Hematopoietic multipotent progenitor cell treated with erythropoietin and hydrocortisone succinate and interleukin-3 and kit ligand, for 8 days (in vitro differentiated cells): ENCODE measurements around the gene ARPC2.
"Not testable (repeated sequence)": the region's sequence is repeated elsewhere in the genome, so short reads cannot be mapped to it uniquely, and the experiment has no call there.

ENCODE experiments used
- DNase-seq: peaks from one replicate; pipeline ENCODE4 v3.0.0-alpha.2; 2015

The ARPC2 gene

DNA sequence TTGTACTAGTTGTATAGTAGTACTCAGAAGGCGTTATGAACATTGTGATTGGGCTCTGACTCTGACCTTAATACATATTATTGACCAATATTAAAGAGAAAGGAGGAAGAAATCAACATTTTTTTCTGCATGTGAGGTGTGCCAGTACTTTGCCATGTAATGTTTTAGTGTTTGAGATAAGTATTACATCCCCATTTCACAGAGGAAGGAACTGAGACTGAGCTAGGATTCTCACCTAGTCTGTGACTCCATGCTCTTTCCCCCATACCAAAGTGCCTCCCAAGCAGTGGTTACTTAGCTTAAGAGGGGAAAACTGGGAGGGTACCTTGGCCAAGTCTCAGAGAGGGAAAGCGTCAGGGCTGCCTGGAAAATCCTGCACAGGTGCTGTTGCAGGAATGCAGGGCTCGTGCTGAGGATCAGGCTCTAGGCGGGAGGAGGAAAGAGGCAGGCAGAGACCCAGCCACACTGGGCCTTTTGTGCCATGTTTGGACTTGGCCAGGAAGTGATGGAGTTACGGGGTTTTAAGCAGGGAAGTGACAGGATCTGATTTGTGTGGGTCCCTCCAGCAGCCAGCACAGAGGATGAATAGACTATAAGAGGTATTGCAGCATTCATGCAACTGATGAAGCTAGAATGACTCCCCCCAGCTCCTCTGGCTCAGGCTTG lies 55.0 kb downstream of the ARPC2 start:
- peak; percentile 18 for DNase-seq

DNA sequence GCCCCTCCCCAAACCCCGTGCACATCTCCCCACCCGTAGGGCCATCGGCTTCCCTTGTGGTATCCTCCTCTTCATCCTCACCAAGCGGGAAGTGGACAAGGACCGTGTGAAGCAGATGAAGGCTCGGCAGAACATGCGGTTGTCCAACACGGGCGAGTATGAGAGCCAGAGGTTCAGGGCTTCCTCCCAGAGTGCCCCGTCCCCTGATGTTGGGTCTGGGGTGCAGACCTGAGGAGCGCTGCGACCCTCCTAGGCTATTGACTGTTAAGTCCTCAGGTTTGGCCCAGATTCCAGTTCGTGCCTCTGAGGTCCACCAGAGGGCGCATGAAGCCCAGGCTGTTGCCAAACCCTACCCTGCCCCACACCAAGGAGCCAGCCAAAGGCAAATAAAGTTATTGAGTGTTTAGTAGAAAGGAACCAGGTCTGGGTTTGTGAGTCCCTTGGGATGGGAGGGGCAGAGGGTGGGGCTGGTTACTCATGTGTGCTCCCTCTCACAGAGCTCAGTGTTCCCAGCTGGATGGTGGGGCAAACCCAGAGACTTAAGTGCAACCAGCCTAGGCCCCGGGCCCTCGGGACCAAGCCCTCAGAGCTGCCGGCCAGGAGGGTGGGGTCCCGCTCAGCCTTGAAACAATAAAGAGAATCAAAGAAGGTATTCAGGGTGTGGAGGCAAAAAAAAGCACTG lies 55.7 kb downstream of the ARPC2 start:
- peak; percentile 94 for DNase-seq

DNA sequence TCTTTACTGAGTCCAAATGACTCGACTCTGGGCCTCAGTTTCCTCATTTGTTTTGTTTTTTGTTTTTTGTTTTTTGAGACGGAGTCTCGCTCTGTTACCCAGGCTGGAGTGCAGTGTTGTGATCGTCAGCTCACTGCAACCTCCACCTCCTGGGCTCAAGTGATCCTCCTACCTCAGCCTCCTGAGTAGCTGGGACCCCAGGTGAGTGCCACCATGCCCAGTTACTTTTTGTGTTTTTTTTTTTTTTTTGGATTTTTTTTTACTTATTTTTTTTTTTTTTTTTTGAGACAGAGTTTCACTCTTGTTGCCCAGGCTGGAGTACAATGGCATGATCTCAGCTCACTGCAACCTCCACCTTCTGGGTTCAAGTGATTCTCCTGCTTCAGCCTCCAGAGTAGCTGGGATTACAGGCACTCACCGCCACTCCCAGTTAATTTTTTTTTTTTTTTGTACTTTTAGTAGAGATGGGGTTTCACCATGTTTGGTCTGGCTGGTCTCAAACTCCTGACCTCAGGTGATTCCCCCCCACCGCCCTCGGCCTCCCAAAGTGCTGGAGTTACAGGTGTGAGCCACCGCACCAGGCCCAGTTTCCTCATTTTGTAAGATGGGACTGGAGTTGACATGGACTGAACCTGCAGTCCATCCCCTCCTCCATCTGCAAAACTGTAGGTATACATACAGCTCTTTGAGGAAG lies 56.4 kb downstream of the ARPC2 start:
- DNase-seq, result not testable (repeated sequence)

- DNase-seq, result no peak
Measured at GRCh38 chr2:218273908-218274249, 56.9 kb downstream of the ARPC2 start.

- no peak for DNase-seq
Measured at GRCh38 chr2:218274586-218274985, 57.6 kb downstream of the ARPC2 start.

DNA sequence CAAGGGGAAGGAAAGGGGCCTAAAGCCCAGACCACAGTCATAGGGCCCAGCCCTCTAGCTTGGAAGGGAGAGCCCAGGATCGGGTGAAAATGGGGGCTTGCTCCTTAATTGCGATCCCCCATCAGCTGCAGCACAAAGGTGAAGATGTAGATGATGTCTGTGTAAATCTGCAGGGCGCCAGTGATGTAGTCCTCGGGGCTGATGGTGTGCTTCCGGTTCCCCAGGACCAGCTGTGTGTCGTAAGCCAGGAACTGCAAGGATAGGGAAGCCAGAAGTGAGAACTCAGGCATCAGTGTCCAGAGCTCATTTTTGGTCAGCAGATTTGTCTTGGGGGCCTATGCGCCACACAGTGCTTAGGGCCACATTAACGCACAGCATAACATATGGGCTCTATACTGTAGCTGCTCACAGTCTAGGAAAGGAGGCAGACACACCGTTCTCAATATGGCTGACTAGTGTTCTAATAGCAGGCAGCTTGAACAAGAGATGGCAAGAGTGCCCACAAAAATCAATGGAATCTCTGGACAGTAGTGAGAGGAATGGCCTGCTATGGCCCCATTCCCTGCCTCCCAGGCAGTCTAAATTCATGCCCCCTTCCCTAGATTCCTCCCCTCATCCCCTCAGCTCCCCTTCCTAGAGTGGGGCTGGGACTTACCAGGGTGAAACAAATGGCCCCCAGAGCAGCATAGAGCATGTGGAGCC lies 58.5 kb downstream of the ARPC2 start:
- no peak for DNase-seq

GRCh38 chr2:218276986-218277755 lies 60.2 kb downstream of the ARPC2 start:
- no peak for DNase-seq

GRCh38 chr2:218277921-218278320 lies 60.9 kb downstream of the ARPC2 start:
- DNase-seq, result no peak

DNA sequence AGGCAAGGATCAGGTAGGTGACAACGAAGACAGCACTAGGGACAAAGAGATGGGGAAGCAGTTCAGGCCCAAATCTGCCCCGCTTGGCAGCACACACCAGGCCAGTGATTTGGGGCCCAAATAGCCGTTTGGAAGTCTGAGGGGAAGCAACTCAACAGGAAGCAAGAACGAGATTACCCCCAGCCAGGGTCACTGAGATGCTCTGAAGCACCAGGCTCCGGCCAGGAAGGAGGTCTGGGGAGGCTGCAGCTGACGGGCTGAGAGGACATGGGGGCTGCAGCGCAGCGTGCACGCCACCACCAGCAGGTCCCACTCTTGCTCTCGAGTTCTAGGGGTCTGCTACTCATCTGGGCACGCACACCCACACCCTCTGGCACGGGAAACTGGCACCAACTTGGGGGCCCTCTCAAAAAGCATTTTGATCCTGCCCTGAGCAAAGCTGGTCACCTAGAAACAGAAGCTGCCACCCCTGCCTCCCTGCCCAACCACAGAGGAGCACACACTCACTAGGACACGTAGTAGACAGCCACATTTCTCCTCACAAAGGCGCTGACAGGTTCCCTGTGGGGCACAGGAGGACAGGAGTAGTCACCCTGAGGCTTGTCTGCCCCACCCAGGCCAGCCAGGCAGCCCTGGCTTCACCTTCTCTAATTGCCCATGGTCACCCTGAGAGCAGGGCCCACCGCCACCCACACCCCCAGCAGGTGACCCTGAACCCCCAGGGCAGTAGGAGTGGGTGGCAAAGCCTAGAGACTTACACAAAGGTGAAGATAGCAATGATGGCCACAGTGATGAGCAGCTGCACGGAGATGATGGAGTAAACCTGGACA lies 61.8 kb downstream of the ARPC2 start:
- no peak for DNase-seq

DNA sequence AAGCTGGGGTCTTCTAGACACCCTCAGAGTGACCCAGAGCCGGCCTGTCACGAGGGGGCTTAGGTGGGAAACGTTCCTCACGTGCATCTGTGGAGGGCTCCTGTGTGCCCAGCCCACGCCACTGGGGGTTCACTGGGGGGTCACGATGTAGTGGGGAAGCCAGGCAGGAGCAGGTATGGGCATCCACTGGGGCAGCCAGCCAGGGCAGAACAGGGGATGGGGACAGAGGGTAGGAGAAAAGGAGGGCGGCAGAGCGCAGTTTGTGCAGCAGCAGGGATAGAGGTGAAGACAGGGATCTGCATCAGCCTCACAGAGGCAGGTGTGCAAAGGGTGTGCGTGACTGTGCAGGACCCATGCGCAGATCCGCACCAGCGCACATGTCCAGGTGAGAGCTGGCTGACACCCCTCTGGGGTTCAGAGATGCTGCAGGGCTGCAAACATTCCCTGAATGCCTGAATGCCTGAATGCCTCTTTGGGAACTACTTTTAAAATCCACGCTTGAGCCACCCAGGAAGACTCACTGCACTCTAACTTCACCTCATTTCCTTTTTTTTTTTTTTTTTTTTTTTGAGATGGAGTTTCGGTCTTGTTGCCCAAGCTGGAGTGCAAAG lies 63.4 kb downstream of the ARPC2 start:
- DNase-seq, result no peak

GRCh38 chr2:218281449-218281848 lies 64.5 kb downstream of the ARPC2 start:
- DNase-seq, result no peak

DNA sequence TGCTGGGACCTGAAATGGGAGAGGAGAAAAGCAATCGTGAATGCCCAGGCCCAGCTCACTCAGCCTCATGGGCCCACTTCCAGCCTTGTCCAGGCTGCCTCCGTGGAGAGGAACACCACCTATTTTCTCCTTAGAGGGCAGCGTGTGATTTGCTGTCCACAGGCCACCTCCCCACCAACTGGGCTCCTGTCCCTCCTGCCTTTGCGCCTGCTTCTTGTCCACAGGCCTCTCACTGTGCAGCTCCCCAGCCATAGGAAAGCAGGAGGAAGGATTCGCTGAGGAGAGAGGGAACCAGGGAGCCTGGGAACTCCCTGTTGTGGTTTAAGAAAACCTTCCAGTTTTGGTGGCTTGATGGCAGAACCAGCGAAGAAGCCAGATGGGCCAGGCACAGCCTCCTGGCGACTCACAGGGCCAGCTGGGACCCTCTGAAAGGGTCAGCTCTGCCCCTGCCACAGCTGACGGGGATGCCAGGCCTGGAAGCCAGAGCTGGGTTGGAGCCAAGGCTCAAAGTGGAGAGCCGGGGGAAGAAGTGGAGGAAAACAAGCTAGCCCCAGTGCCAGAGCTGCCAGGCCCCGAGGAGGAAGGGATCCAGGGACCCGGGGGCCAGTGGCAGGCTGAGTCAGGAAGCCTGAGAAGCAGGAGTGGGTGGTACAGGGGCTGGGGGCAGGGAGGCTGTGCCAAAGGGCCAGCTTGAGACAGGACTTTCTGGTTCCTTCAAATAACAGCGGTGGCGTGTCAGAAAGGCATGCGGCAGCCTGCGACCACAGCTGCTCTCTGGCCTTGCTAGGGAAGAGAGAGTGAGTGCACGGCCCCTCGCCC lies 65.4 kb downstream of the ARPC2 start:
- DNase-seq, result no peak

DNA sequence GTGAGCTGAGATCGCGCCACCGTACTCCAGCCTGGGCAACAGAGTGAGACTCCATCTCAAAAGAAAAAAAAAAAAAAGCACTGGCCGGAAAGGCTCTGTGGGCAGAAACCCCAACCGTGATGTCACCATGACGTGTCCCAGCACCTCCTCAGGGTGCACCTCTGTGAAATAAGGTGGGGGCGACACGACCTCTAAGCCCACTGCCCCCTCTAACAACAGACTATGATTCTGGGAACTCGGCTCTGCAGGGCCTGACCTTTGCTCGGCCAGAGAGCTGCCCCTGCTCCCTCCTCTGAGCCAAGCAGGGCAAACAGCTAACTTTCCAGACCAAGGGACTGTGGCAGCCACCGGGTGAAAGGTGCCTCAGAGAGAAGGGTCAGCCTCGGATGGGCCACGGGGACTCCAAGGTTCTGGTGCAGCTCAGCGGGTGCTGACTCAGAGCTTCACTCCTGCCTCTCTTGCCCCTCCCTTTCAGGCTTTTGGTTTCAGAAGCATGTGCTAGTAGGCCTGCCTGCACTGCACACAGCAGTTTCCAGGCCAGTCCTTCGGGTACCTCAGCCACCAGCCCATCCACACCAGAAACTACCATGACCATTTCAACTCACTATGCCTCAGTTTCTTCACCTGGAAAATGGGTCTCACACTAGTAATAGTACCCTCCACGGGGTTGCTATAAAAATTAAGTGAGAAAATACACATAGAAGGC lies 67.3 kb downstream of the ARPC2 start:
- DNase-seq, result peak; percentile 70

- no peak for DNase-seq
Measured at GRCh38 chr2:218285604-218286003, 68.6 kb downstream of the ARPC2 start.

DNA sequence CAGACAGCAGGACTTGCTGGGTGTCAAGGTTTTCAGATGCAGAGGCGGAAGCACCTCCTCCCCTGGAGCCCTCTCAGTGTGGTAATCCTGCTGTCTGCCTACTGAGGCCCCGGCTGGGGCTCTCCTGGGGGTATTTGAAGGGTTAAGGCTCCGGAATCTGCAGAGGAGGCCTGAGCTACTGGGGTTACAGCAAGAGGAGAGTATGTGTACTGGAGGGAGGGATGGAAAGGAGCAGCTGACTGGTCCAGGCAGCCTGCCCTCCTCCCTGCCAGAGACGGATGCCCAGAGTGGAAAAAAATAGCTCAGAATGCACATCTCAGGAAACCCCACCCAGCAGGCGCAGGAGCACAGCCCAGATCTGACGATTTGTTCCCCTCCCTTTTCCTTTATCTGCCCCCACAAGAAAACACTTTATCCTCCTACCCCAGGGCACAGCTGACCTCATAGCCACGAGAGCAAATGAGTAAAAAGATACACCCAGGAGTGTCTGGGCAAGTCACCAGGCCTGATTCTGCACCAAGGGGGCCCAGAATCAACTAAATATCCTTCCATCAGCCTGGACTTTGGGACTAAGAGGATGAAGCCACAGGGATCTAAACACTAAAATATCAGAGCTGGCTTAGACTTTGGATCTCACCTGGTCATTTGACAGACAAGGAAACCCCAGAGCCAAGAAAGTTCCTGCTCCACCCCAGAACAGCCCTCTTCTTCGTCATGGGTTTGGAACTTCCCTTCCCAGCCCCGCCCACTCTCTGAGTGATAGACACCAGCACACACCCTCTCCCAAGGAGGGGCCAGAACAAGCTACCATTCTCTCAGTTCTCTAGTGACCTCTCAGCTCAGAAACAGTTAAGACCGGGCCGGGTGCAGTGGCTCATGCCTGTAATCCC lies 69.8 kb downstream of the ARPC2 start:
- peak; percentile 100 for DNase-seq

DNA sequence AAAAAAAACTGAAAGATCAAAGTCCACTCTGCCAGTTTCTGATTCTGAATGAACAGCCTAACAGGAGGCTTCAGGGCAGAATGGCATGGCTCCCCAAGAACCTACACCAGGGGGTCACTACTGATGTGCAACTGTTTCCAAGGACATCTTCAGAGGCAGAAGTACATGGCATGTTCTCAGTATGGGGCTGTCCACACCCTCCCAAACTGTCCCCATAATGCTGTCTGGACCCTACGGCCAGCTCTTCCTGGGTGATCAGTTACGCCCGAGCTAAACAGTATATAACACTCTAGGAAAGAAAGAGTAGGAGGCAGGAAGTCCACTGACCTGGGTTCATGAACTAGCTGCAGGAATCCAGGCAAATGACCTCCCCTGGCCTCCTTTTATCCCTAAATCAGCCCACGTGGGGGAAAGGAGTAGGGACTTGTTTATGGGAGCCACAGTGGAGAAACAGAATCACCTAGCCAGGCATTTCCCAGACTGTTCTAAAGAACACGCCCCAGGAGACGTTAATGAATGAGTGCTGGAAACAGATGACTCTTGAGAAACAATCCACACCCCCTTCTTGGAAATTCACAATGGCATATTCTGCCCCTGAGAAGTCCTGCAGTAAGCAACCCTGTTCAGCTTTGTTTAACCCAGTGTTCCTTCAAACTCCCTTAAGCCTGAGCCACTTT lies 72.8 kb downstream of the ARPC2 start:
- peak; percentile 79 for DNase-seq

DNA sequence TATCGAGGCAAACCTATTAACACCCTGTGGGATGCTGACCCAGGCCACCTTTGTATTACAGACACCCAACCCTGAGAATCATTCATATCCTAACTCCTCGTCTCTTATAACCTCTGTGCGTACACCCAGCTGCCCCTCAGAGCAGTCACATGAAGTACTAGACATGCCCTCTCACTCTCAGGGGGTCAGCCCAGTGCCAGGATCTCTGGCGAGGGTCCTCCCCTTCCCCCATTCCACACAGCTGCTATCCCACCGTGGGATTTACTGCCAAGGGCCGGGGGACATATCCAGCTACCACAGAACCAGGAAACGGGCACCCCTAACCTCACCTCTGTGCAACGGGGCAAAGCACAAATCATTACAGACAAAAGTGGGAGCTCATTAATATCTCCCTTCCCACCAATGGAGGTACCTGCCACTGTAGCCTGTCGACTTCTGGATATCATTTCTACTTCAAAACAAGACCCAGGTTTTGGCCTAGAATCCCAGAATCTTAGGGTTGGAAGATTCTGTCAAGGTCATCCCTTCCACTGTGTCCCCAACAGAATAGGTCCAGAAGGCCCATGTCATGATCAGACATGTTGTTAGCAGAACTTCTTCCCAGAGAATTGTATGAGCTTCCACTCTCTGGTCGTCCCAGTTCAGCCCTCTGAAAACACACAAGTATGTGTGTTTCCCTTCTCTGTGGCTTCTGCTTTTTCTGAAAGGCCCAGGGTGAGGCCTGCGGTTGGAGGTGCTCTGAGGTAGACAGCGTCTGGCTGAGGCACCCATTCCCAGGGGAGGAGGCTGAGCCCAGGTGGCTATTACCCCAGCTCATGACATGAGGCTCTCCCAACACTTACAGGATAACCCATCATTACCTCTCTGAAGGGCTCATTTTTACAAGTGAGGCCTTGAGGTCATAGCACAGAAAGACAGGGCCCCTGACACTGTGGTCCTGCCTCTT lies 73.6 kb downstream of the ARPC2 start:
- peak; percentile 33 for DNase-seq
